ENCODE data around the gene MDP1. TPM values are rescaled to one million over a fixed set of nuclear protein-coding genes. Genes with fewer than 3 reads are reported as not detected.

MDP1 gene
- polyA plus RNA-seq, 1 of the 3 experiments (the other 2 are of a cell fraction): 36.7 TPM

DNA sequence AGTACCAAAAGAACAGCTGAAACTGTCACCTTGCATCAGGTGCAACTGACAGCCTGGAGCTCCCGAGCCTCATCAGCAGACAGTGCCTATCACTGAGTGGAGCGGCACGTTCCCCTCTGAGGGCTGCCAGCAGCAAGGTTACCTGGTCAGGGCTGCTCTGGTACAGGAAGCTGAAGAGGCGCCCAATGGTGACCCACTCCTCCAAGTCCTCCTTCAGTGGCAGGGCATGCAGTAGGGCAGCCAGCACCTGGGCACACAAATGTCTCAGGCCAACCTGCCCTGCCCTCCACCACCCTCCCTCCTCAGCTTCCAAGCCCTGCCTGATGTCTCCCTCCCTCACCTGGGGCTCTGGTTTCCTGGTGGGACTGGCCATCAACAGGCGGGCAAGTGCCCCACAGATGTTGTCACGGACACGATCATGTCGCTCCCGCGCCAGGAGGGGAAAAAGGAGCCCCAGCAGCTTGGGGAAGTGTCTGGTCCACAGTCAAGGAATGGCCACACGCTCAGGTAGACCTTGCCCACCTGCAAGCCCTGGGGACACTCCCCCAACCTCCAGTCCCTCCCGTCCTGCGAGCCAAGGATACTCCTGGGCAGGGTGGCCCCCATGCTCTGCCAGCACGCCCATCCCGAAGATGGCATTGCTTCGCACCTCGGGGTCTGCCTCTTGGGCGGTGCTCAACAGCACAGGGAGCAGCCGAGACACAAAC is 34.3 kb downstream of the MDP1 start:
- H3F3A ChIP-seq (replicated peaks; ENCODE audit: insufficient read depth): peaks cover 11% of the 10 kb centered on the region
- no peaks in the 10 kb centered on the region for H3K27me3 ChIP-seq (ENCODE audit: insufficient read depth)
- DNase-seq: no peak
- H3K4me3 ChIP-seq (ENCODE audit: low read depth in 2 of 2, low read length in 1 of 2): no peak overlapping the region
- CTCF ChIA-PET: interaction anchor here (0.9 to 2.4 kb wide), 3 partner anchors 21 to 124 kb away, joined by 3 to 11 read pairs (median 3); partner anchors contain the start of gene IRF9
- no peaks in the 10 kb centered on the region for H3K9me3 ChIP-seq
- POLR2A ChIA-PET: interaction anchor here (0.8 to 3.3 kb wide), 4 partner anchors 9 to 20 kb away, joined by 4 to 21 read pairs (median 10); partner anchors contain the start of genes IRF9, REC8 and TM9SF1
- peaks cover under 1% of the 10 kb centered on the region; the same call in 1 of the 2 replicates for H3K79me2 ChIP-seq (ENCODE audit: insufficient read depth)
- H3K9me2 ChIP-seq: no peaks in the 10 kb centered on the region
- H2AFZ ChIP-seq (ENCODE audit: low read depth): no peak overlapping the region
- no peak overlapping the region for H3K9ac ChIP-seq
- no peaks in the 10 kb centered on the region for H4K20me1 ChIP-seq (ENCODE audit: insufficient read depth)
- 100% methylated on average over 2 of the region's 19 CpGs for WGBS (ENCODE audit: low lambda C conversion rate)
- H3K4me2 ChIP-seq: no peak overlapping the region
- peaks cover 0 to 11% of the 10 kb centered on the region in 2 experiments; a peak in 2 of 4 replicates for H3K4me1 ChIP-seq (ENCODE audit: control insufficient read depth in 1 of 2, insufficient read depth in 2 of 2, low read depth in 1 of 2, low read length in 1 of 2)
- TF ChIP-seq, protein P1, sequence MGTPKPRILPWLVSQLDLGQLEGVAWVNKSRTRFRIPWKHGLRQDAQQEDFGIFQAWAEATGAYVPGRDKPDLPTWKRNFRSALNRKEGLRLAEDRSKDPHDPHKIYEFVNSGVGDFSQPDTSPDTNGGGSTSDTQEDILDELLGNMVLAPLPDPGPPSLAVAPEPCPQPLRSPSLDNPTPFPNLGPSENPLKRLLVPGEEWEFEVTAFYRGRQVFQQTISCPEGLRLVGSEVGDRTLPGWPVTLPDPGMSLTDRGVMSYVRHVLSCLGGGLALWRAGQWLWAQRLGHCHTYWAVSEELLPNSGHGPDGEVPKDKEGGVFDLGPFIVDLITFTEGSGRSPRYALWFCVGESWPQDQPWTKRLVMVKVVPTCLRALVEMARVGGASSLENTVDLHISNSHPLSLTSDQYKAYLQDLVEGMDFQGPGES (IDR thresholded peaks at IDR 0.05; ENCODE audit: low read depth, low read length): no peak
- TF ChIP-seq POLR2AphosphoS5 (IDR thresholded peaks at IDR 0.05; ENCODE audit: low read depth, low read length) (no peak; the same call in 1 of the 2 replicates), FOXJ3 (CRISPR knock-in tag; IDR thresholded peaks at IDR 0.05) (no peak)
- H3K27ac ChIP-seq (ENCODE audit: low read depth in 2 of 2, low read length in 1 of 2): no peak overlapping the region; a peak in 1 of 4 replicates
- H3K36me3 ChIP-seq (replicated peaks in 1 of 2; ENCODE audit: control insufficient read depth in 1 of 2, insufficient read depth in 2 of 2, low read length in 1 of 2): peaks cover 15 to 95% of the 10 kb centered on the region in 2 experiments

DNA sequence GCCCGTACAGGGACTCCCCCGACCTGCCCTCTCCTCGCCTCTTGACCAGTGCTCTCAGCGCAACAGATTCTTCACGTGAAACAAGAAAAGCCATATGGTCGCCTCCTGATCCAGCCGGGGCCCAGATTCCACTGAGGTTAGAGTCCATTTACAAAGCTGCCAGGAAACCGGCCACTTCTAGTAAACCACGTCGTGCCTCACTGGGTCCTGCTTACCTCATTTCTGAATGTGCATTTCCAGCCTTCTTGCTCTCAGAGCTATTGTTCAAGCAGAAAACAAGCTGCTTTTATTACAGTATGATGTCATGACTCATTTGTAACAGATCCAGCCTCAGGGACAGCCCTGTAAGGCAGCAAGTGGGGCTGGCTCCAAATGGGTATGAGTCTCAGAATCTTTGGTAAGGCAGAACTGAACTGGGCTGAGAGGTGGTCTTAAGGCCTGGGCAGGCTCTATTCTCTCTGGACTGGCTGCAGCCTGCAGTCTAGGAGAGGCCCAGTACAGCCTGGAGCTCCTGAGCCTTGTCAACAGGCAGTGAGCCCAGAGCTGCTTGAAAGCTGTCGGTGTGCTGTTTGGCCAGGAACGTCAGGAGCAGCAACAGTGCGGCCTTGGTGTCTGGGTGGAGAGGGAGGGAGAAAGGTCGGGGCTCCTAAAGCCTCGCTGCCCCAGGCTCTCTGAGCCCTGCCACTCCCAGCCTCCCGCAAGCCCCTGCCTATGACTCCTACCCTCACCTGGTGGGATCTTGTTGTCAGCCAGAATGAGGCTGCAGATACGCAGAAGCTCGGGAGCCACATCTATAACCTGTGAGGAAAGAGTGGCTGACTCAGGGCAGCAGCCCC is 35.7 kb downstream of the MDP1 start:
- Histone ChIP-seq H3K79me2 (ENCODE audit: insufficient read depth) (no peaks in the 10 kb centered on the region), H4K20me1 (ENCODE audit: insufficient read depth) (no peaks in the 10 kb centered on the region), H3K4me1 (ENCODE audit: control insufficient read depth in 1 of 2, insufficient read depth in 2 of 2, low read depth in 1 of 2, low read length in 1 of 2) (peaks cover 0 to 12% of the 10 kb centered on the region in 2 experiments; a peak in 2 of 4 replicates), H3K9me3 (no peaks in the 10 kb centered on the region), H3F3A (replicated peaks; ENCODE audit: insufficient read depth) (peaks cover 11% of the 10 kb centered on the region), H2AFZ (ENCODE audit: low read depth) (no peak overlapping the region), H3K4me3 (ENCODE audit: low read depth in 2 of 2, low read length in 1 of 2) (no peak overlapping the region), H3K27ac (ENCODE audit: low read depth in 2 of 2, low read length in 1 of 2) (peak overlapping the region; percentile 8 to 16; a peak in 2 of 4 replicates), H3K9me2 (no peaks in the 10 kb centered on the region), H3K9ac (no peak overlapping the region), H3K36me3 (replicated peaks in 1 of 2; ENCODE audit: control insufficient read depth in 1 of 2, insufficient read depth in 2 of 2, low read length in 1 of 2) (peaks cover 8 to 82% of the 10 kb centered on the region in 2 experiments), H3K27me3 (ENCODE audit: insufficient read depth) (no peaks in the 10 kb centered on the region), H3K4me2 (no peak overlapping the region)
- no peak for DNase-seq
- TF ChIP-seq, protein P2, sequence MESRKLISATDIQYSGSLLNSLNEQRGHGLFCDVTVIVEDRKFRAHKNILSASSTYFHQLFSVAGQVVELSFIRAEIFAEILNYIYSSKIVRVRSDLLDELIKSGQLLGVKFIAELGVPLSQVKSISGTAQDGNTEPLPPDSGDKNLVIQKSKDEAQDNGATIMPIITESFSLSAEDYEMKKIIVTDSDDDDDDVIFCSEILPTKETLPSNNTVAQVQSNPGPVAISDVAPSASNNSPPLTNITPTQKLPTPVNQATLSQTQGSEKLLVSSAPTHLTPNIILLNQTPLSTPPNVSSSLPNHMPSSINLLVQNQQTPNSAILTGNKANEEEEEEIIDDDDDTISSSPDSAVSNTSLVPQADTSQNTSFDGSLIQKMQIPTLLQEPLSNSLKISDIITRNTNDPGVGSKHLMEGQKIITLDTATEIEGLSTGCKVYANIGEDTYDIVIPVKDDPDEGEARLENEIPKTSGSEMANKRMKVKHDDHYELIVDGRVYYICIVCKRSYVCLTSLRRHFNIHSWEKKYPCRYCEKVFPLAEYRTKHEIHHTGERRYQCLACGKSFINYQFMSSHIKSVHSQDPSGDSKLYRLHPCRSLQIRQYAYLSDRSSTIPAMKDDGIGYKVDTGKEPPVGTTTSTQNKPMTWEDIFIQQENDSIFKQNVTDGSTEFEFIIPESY (IDR thresholded peaks at IDR 0.05; ENCODE audit: borderline replicate concordance, low read depth): no peak
- TF ChIP-seq POLR2AphosphoS5 (IDR thresholded peaks at IDR 0.05; ENCODE audit: low read depth, low read length): no peak
- TF ChIP-seq, protein P3, sequence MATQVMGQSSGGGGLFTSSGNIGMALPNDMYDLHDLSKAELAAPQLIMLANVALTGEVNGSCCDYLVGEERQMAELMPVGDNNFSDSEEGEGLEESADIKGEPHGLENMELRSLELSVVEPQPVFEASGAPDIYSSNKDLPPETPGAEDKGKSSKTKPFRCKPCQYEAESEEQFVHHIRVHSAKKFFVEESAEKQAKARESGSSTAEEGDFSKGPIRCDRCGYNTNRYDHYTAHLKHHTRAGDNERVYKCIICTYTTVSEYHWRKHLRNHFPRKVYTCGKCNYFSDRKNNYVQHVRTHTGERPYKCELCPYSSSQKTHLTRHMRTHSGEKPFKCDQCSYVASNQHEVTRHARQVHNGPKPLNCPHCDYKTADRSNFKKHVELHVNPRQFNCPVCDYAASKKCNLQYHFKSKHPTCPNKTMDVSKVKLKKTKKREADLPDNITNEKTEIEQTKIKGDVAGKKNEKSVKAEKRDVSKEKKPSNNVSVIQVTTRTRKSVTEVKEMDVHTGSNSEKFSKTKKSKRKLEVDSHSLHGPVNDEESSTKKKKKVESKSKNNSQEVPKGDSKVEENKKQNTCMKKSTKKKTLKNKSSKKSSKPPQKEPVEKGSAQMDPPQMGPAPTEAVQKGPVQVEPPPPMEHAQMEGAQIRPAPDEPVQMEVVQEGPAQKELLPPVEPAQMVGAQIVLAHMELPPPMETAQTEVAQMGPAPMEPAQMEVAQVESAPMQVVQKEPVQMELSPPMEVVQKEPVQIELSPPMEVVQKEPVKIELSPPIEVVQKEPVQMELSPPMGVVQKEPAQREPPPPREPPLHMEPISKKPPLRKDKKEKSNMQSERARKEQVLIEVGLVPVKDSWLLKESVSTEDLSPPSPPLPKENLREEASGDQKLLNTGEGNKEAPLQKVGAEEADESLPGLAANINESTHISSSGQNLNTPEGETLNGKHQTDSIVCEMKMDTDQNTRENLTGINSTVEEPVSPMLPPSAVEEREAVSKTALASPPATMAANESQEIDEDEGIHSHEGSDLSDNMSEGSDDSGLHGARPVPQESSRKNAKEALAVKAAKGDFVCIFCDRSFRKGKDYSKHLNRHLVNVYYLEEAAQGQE (IDR thresholded peaks at IDR 0.05; ENCODE audit: low read depth, low read length): no peak
- TF ChIP-seq JUND (IDR thresholded peaks at IDR 0.05): no peak
- TF ChIP-seq RAD21 (IDR thresholded peaks at IDR 0.05; ENCODE audit: low read length): no peak
- TF ChIP-seq, protein P4, sequence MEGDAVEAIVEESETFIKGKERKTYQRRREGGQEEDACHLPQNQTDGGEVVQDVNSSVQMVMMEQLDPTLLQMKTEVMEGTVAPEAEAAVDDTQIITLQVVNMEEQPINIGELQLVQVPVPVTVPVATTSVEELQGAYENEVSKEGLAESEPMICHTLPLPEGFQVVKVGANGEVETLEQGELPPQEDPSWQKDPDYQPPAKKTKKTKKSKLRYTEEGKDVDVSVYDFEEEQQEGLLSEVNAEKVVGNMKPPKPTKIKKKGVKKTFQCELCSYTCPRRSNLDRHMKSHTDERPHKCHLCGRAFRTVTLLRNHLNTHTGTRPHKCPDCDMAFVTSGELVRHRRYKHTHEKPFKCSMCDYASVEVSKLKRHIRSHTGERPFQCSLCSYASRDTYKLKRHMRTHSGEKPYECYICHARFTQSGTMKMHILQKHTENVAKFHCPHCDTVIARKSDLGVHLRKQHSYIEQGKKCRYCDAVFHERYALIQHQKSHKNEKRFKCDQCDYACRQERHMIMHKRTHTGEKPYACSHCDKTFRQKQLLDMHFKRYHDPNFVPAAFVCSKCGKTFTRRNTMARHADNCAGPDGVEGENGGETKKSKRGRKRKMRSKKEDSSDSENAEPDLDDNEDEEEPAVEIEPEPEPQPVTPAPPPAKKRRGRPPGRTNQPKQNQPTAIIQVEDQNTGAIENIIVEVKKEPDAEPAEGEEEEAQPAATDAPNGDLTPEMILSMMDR (IDR thresholded peaks at IDR 0.05): no peak
- peak; percentile 9; the same call in 1 of the 2 replicates for TF ChIP-seq TCF12 (IDR thresholded peaks at IDR 0.05)
- TF ChIP-seq NRF1 (IDR thresholded peaks at IDR 0.05; ENCODE audit: low read depth, low read length): no peak
- ChIA-PET POLR2A (interaction anchor here (0.6 to 3.3 kb wide), 5 partner anchors 8 to 20 kb away, joined by 4 to 21 read pairs (median 10); partner anchors contain the start of genes IPO4, IRF9, REC8 and TM9SF1), CTCF (interaction anchor here (0.9 to 2.4 kb wide), 3 partner anchors 19 to 72 kb away, joined by 3 to 11 read pairs (median 5); partner anchors contain the start of gene IRF9)
- WGBS (ENCODE audit: low lambda C conversion rate): 79% methylated on average over 8 of the region's 18 CpGs

All from SK-N-SH (cell line).